Effector memory CD8-positive, alpha-beta T cell (primary cell): ENCODE results near the gene MAD1L1.

Experiments used
- ATAC-seq: fragments of 150-1000 bp; cut with Tn5 transposase; replicated peaks from 2 replicates; pipeline ENCODE4 v1.10.0; 2021; ENCODE audit warnings: mild to moderate bottlenecking, moderate library complexity
- DNase-seq, 3 experiments: peaks; one replicate each; pipeline ENCODE4 v3.0.0; 2021
- H3K27ac Mint-ChIP-seq, 2 donors: one replicate each; pipeline ENCODE4 v1.8.0; 2022; ENCODE audit warnings: mild to moderate bottlenecking in 2 of 2, mixed read lengths in 2 of 2, moderate library complexity in 2 of 2
- H3K27me3 Mint-ChIP-seq, 2 donors: one replicate each; pipeline ENCODE4 v1.8.0; 2022; ENCODE audit warnings: mixed read lengths in 2 of 2
- H3K36me3 Mint-ChIP-seq: one replicate; pipeline ENCODE4 v1.8.0; 2022; ENCODE audit warnings: mild to moderate bottlenecking, moderate library complexity, mixed read lengths; ENCODE audit not compliant: insufficient read depth
- H3K4me1 Mint-ChIP-seq, 2 donors: one replicate each; pipeline ENCODE4 v1.8.0; 2022; ENCODE audit warnings: low read depth in 2 of 2, mixed read lengths in 2 of 2
- H3K4me3 Mint-ChIP-seq, 2 donors: one replicate each; pipeline ENCODE4 v1.8.0; 2022; ENCODE audit warnings: mild to moderate bottlenecking in 2 of 2, mixed read lengths in 2 of 2, moderate library complexity in 2 of 2
- H3K9me3 Mint-ChIP-seq, 2 donors: one replicate each; pipeline ENCODE4 v1.8.0; 2022; ENCODE audit warnings: mixed read lengths in 2 of 2

The MAD1L1 gene

GRCh38 chr7:2055956-2056355, 176.8 kb downstream of the MAD1L1 start:
- no peak overlapping the region for H3K27ac Mint-ChIP-seq
- no peak overlapping the region for H3K4me3 Mint-ChIP-seq
- no peaks in the 10 kb centered on the region for H3K27me3 Mint-ChIP-seq
- DNase-seq (no peak), ATAC-seq (no peak)
- H3K4me1 Mint-ChIP-seq = peaks cover 1 to 3% of the 10 kb centered on the region in 2 donors
- no peaks in the 10 kb centered on the region for H3K9me3 Mint-ChIP-seq
- peaks cover 3% of the 10 kb centered on the region for H3K36me3 Mint-ChIP-seq

GRCh38 chr7:2054927-2055326, 177.8 kb downstream of the MAD1L1 start:
- Mint-ChIP-seq H3K4me1 (peaks cover 8 to 9% of the 10 kb centered on the region in 2 donors), H3K4me3 (no peak overlapping the region), H3K27me3 (no peaks in the 10 kb centered on the region), H3K36me3 (peaks cover 2% of the 10 kb centered on the region), H3K27ac (peak overlapping the region in 1 of 2 donors; percentile 55), H3K9me3 (no peaks in the 10 kb centered on the region)
- DNase-seq (no peak), ATAC-seq (no peak)

- Mint-ChIP-seq H3K4me3 (no peak overlapping the region), H3K4me1 (peaks cover 15 to 20% of the 10 kb centered on the region in 2 donors), H3K27ac (no peak overlapping the region), H3K27me3 (no peaks in the 10 kb centered on the region), H3K9me3 (no peaks in the 10 kb centered on the region), H3K36me3 (peaks cover 9% of the 10 kb centered on the region)
- no peak for ATAC-seq
- DNase-seq = no peak
Observed at GRCh38 chr7:2053395-2053794, 179.3 kb downstream of the MAD1L1 start.

- ATAC-seq (no peak), DNase-seq (no peak)
- Mint-ChIP-seq H3K27me3 (no peaks in the 10 kb centered on the region), H3K4me3 (no peak overlapping the region), H3K9me3 (no peaks in the 10 kb centered on the region), H3K27ac (no peak overlapping the region), H3K36me3 (peaks cover 9% of the 10 kb centered on the region), H3K4me1 (peaks cover 19 to 24% of the 10 kb centered on the region in 2 donors)
Observed at GRCh38 chr7:2052657-2053048, 180.1 kb downstream of the MAD1L1 start.

- no peak for DNase-seq
Observed at GRCh38 chr7:2051707-2052656, 180.8 kb downstream of the MAD1L1 start.

GRCh38 chr7:2050511-2050866, 182.3 kb downstream of the MAD1L1 start:
- peak overlapping the region; percentile 20 to 25 for H3K27ac Mint-ChIP-seq

More at GRCh38 chr7:2051707-2052656, 180.8 kb downstream of the MAD1L1 start:
- no peak for ATAC-seq
- peaks cover 9% of the 10 kb centered on the region for H3K36me3 Mint-ChIP-seq
- no peak overlapping the region for H3K27ac Mint-ChIP-seq
- H3K4me1 Mint-ChIP-seq = peaks cover 19 to 26% of the 10 kb centered on the region in 2 donors
- H3K9me3 Mint-ChIP-seq = no peaks in the 10 kb centered on the region
- no peaks in the 10 kb centered on the region for H3K27me3 Mint-ChIP-seq
- H3K4me3 Mint-ChIP-seq = no peak overlapping the region

GRCh38 chr7:2049782-2050510, 182.8 kb downstream of the MAD1L1 start:
- Mint-ChIP-seq H3K36me3 (peaks cover 9% of the 10 kb centered on the region), H3K4me3 (peak overlapping the region; percentile 25 to 41), H3K4me1 (peaks cover 19 to 26% of the 10 kb centered on the region in 2 donors), H3K27ac (peak overlapping the region; percentile 20 to 58), H3K27me3 (no peaks in the 10 kb centered on the region), H3K9me3 (no peaks in the 10 kb centered on the region)
- ATAC-seq = peak; percentile 81
- peak in 2 of 3 experiments; percentile 16 to 23 for DNase-seq

More at GRCh38 chr7:2050511-2050866, 182.3 kb downstream of the MAD1L1 start:
- ATAC-seq (no peak), DNase-seq (no peak)
- Mint-ChIP-seq H3K4me1 (peaks cover 19 to 26% of the 10 kb centered on the region in 2 donors), H3K27me3 (no peaks in the 10 kb centered on the region), H3K36me3 (peaks cover 9% of the 10 kb centered on the region), H3K4me3 (peak overlapping the region in 1 of 2 donors; percentile 25), H3K9me3 (no peaks in the 10 kb centered on the region)

- H3K27me3 Mint-ChIP-seq = no peaks in the 10 kb centered on the region
- no peak for ATAC-seq
Observed at GRCh38 chr7:2049111-2049781, 183.5 kb downstream of the MAD1L1 start.

GRCh38 chr7:2048531-2048930, 184.2 kb downstream of the MAD1L1 start:
- DNase-seq = no peak
- Mint-ChIP-seq H3K4me1 (peaks cover 20 to 26% of the 10 kb centered on the region in 2 donors), H3K36me3 (peaks cover 9% of the 10 kb centered on the region), H3K9me3 (no peaks in the 10 kb centered on the region), H3K27ac (peak overlapping the region in 1 of 2 donors; percentile 67), H3K4me3 (no peak overlapping the region), H3K27me3 (no peaks in the 10 kb centered on the region)
- no peak for ATAC-seq

More at GRCh38 chr7:2049111-2049781, 183.5 kb downstream of the MAD1L1 start:
- Mint-ChIP-seq H3K4me1 (peaks cover 19 to 26% of the 10 kb centered on the region in 2 donors), H3K36me3 (peaks cover 9% of the 10 kb centered on the region), H3K4me3 (peak overlapping the region in 1 of 2 donors; percentile 41), H3K9me3 (no peaks in the 10 kb centered on the region), H3K27ac (peak overlapping the region; percentile 20 to 67)
- DNase-seq = no peak

GRCh38 chr7:2048006-2048405, 184.7 kb downstream of the MAD1L1 start:
- Mint-ChIP-seq H3K36me3 (peaks cover 9% of the 10 kb centered on the region), H3K4me1 (peaks cover 23 to 26% of the 10 kb centered on the region in 2 donors), H3K9me3 (no peaks in the 10 kb centered on the region), H3K27me3 (no peaks in the 10 kb centered on the region), H3K27ac (no peak overlapping the region), H3K4me3 (no peak overlapping the region)
- no peak for DNase-seq
- no peak for ATAC-seq

- Mint-ChIP-seq H3K4me1 (peaks cover 24 to 26% of the 10 kb centered on the region in 2 donors), H3K27ac (no peak overlapping the region), H3K27me3 (no peaks in the 10 kb centered on the region), H3K9me3 (no peaks in the 10 kb centered on the region), H3K4me3 (no peak overlapping the region), H3K36me3 (peaks cover 9% of the 10 kb centered on the region)
- ATAC-seq = no peak
- no peak for DNase-seq
Observed at GRCh38 chr7:2046581-2047565, 185.9 kb downstream of the MAD1L1 start.
